IPS-NIHi7 (cell line): ENCODE measurements around the gene BCL2L2.

Experiments used
- DNase-seq: peaks from one replicate; pipeline ENCODE4 v3.0.0; 2012; ENCODE audit warnings: mixed read lengths; ENCODE audit errors: extremely low spot score

The BCL2L2 gene

GRCh38 chr14:23299986-23300686 lies 6.5 kb upstream of the BCL2L2 start:
- DNase-seq: no peak

GRCh38 chr14:23300687-23301223 lies 5.9 kb upstream of the BCL2L2 start:
- DNase-seq: no peak

- DNase-seq: peak; percentile 93
These were observed 5.2 kb upstream of the BCL2L2 start for GRCh38 chr14:23301288-23301968.

- no peak for DNase-seq
These were observed 4.7 kb upstream of the BCL2L2 start for GRCh38 chr14:23301969-23302289.

GRCh38 chr14:23302290-23303225 lies 4.1 kb upstream of the BCL2L2 start, which contains the start of gene PPP1R3E:
PPP1R3E (minus strand) TSS chr14:23302859; CDS start chr14:23302576, 283 bp downstream.
- peak; percentile 21 for DNase-seq

- DNase-seq: no peak
These were observed 505 bp downstream of the BCL2L2 start for GRCh38 chr14:23307146-23307530.

GRCh38 chr14:23307687-23308644 lies 1.3 kb downstream of the BCL2L2 start:
- no peak for DNase-seq

GRCh38 chr14:23308721-23309445 lies 2.2 kb downstream of the BCL2L2 start:
- no peak for DNase-seq

- no peak for DNase-seq
These were observed 3.9 kb downstream of the BCL2L2 start for GRCh38 chr14:23310546-23310945.

GRCh38 chr14:23316300-23316699 lies 9.7 kb downstream of the BCL2L2 start:
- no peak for DNase-seq

- DNase-seq: no peak
These were observed 13.3 kb downstream of the BCL2L2 start for GRCh38 chr14:23319746-23320583.

- DNase-seq: peak; percentile 96
These were observed 14.2 kb downstream of the BCL2L2 start, which contains the start of gene PABPN1 for GRCh38 chr14:23320584-23321571. PABPN1 (plus strand) TSS chr14:23321457; CDS start chr14:23321470, 13 bp downstream.

- peak; percentile 51 for DNase-seq
These were observed 15.2 kb downstream of the BCL2L2 start for GRCh38 chr14:23321572-23322547.

- DNase-seq: no peak
These were observed 16.2 kb downstream of the BCL2L2 start for GRCh38 chr14:23322568-23323517.

GRCh38 chr14:23323838-23324454 lies 17.3 kb downstream of the BCL2L2 start:
- no peak for DNase-seq
